HG03103 (cell line): ENCODE results near the gene LRP5.
A peak's percentile ranks its signal among the peaks of the same experiment; 100 is the strongest.

Experiments used
- ATAC-seq: cut with Tn5 transposase; IDR thresholded peaks from one replicate; pipeline ENCODE4 v1.9.1; 2021; ENCODE audit warnings: low read depth; ENCODE audit not compliant: unreplicated experiment

The LRP5 gene

DNA sequence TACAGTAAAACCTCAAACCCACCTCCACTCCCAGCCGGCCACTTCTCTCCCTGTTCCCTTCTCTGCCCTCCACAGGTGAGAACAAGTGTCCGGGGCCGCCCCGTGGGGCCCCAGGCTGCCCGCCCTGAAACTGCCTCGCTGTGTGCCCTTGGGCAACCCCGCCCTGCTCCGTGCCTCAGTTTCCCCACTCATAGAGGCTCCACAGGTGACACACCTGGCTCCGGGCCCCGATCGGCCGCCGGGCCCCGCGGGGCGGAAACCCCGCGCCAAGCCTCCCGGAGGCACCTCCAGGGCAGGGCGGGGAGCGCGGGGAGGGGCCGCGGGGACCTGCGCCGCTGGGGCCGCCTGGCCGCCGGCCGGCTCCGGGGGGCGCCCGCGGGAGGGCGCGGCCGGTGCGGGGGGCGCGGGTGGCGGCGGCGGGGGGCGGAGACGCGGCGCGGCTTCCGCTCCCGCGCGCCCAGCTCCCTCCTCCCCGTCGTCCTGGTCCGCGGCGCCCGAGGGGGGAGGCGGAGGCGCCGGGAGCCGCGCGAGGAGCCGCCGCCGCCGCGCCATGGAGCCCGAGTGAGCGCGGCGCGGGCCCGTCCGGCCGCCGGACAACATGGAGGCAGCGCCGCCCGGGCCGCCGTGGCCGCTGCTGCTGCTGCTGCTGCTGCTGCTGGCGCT, at the start of gene LRP5:
LRP5 (plus strand) TSS at position 475 of the 663 bp plus-strand sequence; CDS start at position 599, 124 bp downstream.
- ATAC-seq = no peak

DNA sequence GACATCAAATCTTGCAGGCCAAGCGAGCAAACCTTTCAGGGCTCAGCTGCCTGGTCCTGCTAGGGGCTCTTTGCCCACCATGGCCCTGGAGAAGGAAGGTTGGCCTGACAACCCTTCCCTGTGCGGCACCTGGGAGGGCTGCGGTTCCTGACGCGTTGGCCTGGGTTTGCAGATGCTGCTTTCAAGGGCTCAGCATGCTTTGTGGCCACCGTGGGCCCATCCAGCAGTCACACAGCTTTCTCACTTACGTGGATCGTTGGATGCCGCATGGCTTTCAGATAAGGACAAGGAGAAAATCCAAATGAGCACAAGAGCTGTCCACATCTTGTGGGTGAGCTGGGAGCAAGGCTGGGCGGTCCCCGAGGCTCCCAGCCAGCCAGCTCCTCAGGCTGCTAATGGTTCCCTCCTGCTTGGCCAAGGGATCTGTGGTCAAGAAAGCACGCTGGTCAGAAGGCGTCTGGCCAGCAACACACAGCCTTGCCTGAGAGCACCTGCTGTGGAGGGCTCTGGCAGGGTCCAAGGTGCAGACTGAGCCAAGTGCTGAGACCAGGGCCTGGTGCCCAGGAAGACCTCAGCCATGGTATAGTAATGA, 48.9 kb upstream of the LRP5 start:
- ATAC-seq = no peak

DNA sequence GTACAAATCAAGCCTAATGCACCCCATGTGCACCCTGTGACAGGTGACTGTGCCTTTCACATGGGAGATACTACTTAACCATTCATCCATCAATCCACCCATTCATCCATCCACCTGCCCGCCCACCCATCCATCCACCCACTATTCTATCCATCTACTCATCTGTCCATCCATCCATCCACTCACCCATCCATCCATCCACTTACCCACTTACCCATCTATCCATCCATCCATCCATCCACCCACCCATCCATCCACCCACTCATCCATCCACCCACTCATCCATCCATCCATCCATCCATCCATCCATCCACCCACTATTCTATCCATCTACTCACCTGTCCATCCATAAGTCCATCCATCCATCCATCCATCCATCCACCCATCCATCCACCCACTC, 48.1 kb upstream of the LRP5 start:
- ATAC-seq = no peak

DNA sequence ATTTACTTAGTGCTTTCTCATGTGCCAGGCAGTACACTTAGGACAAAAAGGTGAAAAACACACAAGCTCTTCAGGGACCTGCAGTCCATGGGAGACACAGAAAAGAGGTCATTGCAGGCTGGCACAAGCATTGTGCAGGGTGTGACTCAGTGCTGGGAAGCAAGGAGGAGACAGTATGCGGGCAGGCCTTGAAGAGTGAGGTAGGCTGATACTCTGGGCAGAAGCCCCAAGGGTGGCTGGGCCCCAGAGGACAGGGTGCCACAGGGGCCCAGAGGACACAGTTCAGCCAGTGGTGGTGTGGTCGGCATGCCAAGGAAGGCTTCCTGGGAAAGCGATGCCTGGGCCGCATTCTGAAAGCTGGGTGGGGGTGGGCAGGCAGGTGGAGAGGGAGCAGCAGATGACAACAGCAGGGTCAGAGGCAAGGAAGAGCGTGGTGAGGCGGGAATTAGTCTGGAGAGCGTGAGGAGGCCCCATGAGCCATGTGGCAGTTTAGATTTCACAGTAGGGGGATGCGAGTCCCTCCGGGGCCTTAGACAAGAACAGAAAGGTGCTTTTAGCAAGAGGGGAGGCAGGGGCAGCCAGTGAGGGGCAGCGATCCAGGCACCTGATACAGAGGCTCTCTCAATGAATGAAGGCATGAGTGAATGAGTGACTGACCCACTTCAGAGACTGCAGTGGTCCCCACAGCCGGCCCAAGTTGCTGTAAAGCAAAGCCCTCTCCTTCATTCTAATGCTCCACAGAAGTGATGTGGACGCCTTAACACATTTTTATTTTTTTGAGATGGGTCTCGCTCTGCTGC, 47.5 kb upstream of the LRP5 start:
- no peak for ATAC-seq

DNA sequence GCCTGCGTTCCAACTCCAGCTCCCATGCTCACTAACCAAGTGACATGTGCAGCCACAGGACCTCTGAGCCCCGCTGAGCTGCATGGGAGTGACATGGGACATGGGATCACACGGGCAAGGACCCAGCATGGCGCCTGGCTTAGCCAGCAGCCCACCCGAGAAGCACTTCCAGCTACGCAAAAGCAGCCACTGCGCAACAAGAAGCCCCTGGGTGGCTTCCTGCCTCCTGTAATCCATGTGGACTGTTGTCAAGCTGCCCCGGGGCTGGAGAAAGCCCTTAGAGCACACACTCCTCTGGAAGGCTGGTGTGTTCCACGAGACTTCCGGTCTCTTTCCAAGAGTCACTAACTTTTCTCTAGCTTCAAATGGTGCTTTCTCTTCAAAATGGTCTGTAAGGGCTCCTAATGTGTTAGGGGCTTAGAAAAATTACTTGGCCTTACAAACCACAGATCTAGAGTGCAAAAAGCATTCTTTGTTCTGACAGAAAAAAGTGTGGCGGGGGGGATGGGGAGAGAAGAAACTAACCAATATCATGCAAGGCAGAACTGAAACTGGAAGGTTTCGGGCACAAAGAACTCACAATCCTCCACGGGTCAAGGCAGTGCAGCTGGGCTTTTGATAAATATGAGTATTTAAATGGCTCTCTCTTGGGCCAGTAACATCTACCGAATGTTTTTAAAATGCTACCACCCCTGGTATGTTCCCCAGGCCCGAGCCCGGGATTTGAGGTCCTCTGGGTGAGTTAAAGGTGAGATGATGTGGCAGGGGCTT, 46.1 kb upstream of the LRP5 start:
- peak; percentile 54 for ATAC-seq

DNA sequence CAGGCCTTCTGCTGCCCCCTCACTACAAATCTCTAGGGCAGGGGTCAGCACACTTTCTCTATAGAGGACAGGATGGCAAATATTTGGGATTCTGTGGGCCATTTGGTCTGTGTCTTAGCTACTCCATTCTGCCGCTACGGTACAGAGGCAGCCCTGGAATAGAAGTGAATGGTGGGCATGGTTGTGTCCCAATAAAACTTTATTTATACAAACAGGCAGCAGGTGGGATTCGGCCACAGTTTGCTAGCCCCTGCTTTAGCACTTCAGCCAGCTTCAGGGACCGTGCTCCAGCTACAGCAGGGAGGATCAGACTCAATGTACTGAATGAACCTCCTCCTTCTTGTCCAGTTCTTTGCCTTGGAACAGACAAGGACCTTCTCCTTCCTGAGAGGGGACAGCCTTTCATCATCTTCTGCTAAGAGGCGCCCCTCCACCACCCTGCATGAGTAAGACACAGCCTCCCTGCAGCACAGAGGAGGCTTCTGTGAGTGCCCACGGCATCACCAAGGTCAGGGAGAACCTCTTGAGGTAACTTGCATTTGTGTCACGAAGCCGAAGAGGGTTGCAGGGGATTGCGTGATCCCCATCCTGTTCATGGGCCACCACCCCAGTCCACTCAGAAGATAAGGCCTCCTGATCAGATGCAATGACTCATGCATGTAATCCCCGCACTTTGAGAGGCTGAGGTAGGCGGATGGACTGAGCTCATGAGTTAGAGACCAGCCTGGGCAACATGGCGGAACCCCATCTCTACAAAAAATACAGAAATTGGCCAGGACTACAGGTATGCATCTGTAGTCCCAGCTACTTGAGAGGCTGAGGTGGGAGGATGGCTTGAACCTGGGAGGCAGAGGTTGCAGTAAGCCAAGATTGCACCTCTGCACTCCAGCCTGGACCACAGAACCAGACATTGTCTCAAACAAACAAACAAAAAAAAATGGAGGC, 45.2 kb upstream of the LRP5 start:
- ATAC-seq = no peak

DNA sequence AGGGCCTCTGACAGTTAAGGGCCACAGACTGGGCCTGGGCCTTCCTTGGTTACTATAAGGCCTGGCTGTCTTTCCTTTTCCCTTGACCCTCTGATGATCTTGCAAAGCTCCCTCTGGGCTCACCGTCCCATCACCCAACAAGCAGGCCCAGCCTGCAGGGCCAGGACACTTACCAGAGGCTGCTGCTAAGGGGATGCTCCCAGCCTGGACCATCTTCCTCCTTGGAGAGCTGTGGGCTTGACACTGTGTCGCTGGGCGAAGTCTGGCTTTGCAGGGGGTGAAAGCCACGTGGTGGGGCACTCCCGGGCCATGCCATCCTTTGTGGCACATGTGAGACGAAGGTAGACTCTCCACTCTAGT, 44.5 kb upstream of the LRP5 start:
- no peak for ATAC-seq

DNA sequence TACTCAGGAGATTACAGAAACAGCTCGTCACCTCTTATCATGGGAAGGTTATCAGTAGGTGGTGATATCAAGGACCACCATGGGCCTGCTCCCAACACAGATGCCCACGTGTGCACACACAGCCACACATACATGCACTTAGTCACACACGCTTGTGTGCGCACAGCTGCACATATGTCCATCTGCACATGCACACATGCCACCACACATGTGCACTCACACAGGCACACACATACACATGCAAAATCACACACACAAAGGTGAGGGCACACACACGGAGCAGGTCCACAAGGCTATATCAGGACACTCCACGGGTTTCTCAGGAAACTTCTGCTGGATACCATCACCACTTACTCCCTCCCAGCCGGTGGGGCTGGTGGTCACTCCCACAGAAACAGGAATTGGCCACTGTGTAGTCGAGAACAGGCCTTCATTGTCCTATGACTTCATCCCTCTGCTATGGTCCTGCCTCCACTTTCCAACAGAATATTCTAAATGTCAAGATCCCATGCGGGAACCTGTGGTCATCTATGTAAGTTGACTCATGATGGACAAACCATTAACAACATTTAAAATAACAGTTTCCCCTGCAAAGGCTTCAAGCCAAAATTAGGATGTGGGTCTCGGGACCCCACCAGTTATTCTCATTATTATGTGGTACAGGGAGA, 42.8 kb upstream of the LRP5 start:
- no peak for ATAC-seq

DNA sequence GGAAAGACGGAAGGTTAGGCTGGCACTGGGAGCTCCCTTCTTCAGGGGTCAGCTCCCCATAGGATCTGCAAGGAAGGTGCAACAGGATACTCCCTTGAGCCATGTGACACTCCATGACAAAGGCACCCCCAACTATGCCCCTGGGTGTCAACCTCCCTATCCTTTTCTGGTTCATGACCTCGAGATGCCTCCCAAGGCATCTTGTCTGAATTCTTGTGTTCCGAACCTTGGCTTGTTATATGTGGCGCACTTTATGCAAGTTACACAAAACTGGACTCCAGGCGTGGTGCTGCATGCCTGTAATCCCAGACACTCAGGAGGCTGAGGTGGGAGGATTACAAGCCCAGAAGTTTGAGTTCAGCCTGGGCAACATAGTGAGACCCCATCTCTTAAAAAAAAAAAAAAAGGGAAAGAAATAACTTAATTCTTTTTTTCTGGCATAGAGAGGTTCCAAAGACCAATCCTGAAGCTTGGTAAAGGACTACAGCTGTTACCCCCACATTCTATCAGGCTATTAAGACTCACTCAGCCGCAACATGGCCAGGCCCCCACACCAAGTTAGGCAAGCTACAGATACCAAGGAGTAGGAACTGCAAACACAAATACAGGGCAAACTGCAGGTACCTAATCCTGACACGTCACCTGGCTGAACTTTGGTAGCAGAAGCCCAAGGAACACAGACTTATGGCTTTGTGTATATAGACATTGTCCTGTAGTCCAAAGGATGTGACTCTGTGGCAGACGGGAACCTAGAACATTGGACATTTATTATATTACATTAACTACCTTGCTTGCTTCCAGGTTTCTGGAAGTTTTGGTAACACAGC, 42.0 kb upstream of the LRP5 start:
- ATAC-seq = no peak

DNA sequence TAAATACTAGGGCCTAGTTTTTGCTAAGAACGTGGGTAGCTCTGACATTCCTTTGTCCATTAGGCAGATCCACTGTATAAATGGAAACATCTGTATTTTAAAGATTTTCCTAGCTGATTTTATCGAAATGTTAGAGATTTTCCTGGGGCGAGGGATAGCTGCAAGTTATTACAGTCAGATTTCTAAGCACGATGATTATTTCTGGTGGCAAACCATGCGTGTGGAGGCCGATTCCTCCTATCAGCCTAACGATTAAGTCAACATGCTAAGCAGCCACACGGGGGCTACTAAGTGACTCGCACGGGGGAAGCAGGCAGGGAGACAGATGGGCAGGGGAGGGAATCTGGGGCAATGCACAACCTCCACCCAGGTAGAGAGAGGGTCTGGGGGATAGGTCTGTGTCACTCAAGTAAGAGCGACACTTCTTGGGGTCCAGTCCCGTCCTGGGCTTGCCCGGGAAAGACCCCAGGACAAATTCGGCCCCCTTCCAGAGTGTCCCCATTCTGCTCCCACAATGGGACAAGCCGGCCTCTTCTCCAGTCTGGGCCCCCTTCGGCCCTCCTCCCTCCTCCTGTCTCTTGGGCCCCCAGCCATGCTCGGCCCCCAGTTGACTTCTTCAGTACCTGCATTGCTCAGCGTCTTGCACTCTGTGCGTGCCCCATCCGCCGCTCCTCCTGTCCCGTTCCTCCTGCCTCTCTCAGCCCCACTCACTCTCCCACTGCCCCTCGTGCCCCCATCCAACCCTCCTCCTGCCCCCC, 41.2 kb upstream of the LRP5 start:
- no peak for ATAC-seq

DNA sequence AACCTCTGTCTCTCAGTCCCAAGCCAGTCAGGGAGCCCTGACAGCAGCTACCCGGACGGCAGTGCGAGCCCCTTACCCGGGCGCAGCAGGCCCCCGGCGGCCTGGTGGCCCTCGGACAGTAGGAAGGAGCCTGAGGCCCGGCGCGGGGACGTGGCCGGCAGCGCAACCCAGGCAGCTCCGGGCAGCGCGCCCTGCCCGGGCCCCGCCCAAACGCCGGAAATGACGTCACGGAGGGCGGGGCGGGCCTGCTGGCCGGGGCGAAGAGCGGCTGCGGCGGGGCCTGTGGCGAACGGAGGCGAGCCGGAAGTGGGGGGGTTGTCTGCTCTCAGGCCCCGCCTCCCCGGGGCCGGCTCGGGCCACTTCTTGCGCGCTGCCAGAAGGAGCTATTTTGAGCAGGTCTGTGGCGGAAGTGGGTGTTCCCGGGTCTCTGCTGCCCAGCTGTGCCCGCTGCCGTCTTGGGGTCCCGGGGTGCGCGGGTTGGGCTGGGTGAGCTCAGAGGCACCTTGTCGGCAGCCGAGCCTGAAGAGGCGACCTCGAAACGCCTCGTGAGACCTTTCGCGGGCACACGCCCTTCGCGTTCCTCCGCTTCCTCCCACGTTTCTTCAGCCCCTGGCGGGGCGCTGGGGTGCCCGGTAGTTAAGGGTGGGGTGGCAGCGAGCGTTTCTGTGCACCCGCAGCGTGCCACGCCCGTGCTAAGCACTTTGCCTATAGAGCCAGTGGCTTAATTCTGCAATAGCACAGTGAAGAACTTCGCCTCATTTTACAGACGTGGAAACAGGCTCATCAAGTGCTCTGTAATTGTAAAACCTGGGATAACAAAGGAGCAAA, 40.4 kb upstream of the LRP5 start, which contains the start of gene C11orf24:
C11orf24 (minus strand) TSS at position 193 of the 828 bp plus-strand sequence. CDS start 8,206 bp downstream, outside the sequence.
- peak; percentile 76 for ATAC-seq

DNA sequence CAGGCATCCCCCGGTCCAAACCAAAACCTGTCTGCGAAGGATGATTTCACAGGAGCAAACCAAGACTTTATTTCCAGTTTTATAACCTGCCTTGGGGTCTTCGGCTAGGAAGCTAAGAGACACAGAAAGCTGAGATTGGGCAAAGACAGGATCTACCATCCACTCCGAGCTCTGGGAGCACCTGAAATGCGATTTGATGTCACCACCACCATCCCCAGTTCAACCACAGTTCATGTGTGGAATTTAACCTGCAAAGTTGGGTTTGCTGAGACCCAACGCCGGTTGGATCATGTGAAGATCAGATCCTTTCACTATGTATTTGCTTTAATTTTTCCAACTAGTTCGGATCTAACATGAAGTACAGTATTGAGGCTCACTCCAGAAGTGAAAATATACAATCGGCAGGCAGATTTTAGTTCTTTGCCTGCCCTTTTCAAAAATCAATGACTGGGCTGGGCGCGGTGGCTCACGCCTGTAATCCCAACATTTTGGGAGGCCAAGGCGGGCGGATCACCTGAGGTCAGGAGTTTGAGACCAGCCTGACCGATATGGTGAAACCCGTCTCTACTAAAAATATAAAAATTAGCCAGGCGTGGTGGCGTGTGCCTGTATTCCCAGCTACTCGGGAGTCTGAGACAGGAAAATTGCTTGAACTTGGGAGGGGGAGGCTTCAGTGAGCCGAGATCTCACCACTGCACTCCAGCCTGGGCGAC, 39.2 kb upstream of the LRP5 start:
- no peak for ATAC-seq

DNA sequence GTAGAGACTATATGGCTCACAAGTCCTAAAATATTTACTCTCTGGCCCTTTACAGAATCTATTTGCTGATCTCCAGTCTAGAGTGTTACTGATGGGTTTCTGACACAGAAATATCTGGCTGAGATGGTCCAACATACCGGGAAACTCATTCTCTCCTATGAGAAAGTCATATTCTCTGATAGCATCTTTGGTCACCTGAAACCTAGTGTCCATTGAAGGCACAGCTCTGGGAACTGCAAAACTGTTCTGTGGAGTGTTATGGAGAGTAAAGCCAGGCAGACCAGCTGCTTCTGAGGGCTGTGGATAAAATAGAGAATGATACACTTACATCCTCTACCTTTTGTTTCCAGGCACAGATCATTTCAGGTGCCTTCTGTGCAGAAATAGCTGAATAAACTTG, 38.1 kb upstream of the LRP5 start:
- no peak for ATAC-seq

DNA sequence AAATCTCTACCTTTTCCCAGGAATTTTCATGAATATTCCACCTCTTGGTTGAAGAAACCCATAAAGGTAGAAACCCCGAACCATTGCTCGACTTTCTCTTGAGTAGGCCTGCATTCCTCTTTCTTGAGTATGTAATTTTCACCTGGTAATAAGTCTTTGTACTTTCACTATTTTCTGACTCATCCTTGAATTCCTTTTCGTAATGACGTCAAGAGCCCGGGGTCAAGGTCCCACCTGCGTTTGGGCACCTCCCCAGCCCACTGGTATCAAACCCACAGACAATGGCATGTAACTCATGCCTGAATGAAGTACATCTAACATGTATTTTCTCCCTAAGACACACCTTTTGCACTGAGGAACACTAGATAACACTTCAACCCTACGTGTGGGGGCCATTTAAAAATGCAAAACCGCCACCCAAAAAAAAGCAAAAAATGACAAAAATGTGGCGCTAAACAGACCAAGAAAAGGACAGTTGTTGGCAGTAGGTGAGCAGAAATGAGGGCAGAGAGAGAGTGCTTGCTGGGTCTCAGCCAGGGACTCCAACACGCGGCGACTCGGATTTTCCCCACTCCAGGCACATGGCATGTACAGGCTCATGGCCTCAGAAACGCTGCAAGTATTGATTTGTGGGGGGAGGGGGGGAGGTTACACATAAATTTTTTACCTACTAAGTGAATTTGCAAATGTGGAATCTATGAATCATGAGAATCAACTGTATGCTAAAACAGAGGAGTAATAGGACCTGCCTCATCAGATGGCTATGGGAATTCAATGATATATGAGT, 36.5 kb upstream of the LRP5 start:
- ATAC-seq = no peak

DNA sequence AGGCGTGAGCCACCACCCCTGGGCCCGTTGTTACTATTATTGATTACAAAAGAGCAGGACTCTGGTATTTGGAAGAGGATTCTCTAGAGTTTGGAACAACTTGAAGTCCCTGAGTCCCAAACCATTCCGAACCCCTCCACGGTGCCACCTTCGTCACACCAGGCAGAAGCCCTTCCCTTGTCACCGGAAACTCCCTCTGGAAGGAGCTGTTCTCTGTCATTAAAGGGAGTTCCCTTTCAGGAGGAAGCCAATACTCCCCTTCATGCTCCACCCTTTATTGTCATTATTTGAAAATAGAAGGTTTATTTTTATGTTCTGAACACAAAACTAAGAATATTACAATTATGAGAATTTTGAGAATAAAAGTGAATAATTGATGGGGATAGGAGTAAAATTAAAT, 35.5 kb upstream of the LRP5 start:
- no peak for ATAC-seq

DNA sequence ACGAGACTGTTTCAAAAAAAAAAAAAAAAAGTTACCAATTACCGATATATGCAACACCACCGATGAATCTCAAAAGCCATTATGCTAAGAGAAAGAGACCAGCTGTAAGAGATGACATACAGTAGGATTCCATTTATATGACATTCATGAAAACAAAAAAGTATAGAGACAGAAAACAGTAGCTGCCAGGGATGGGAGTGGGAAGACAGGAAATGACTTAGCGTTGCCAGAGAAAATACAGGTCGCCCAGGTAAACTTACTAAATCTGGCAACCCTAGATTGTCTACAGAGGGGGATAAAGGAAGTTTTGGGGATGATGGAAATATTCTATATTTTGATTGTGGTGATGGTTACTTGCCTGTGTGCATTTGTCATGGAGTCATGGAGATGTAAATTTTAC, 32.7 kb upstream of the LRP5 start:
- ATAC-seq = no peak
